ENCODE measurements around the gene PEX13.
"Not testable (repeated sequence)": the region's sequence is repeated elsewhere in the genome, so short reads cannot be mapped to it uniquely, and the experiment has no call there.

The PEX13 gene

GRCh38 chr2:60991644-60992043, 25.9 kb upstream of the PEX13 start:
- Mint-ChIP-seq H3K36me3 (peaks cover 12% of the 10 kb centered on the region), H3K9me3 (no peaks in the 10 kb centered on the region)

DNA sequence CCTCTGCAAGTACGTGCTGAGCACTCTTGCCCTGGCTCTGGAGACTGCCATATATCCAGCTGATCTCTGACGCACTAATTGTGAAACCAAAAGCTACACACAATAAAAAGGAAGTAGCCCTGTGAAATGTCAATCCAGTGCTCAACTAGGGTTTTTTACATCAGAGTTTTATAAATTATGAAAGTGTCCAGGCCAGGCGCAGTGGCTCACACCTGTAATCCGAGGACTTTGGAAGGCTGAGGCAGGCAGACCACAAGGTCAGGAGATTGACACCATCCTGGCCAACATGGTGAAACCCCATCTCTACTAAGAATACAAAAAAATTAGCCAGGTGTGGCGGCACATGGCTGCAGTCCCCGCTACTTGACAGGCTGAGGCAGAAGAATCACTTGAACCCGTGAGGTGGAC, 24.5 kb upstream of the PEX13 start:
- Mint-ChIP-seq H3K9me3 (no peaks in the 10 kb centered on the region), H3K4me1 (peaks cover 64% of the 10 kb centered on the region), H3K27me3 (no peaks in the 10 kb centered on the region), H3K4me3 (peak overlapping the region; percentile 68), H3K36me3 (peaks cover 6% of the 10 kb centered on the region), H3K27ac (peak overlapping the region; percentile 99)
- ATAC-seq: peak; percentile 99

More at GRCh38 chr2:60991644-60992043, 25.9 kb upstream of the PEX13 start:
- Mint-ChIP-seq H3K4me1 (peaks cover 70% of the 10 kb centered on the region), H3K4me3 (no peak overlapping the region), H3K27me3 (no peaks in the 10 kb centered on the region), H3K27ac (peak overlapping the region; percentile 99)
- ATAC-seq: no peak

- no peak for ATAC-seq
These were observed 23.4 kb upstream of the PEX13 start for GRCh38 chr2:60994131-60994530.

GRCh38 chr2:60998628-60999545, 18.6 kb upstream of the PEX13 start:
- Mint-ChIP-seq H3K9me3 (no peaks in the 10 kb centered on the region), H3K27ac (no peak overlapping the region), H3K36me3 (peaks cover 6% of the 10 kb centered on the region), H3K27me3 (no peaks in the 10 kb centered on the region), H3K4me1 (peaks cover 31% of the 10 kb centered on the region), H3K4me3 (no peak overlapping the region)
- ATAC-seq: peak; percentile 59

More at GRCh38 chr2:60994131-60994530, 23.4 kb upstream of the PEX13 start:
- H3K27ac Mint-ChIP-seq: peak overlapping the region; percentile 99
- no peaks in the 10 kb centered on the region for H3K27me3 Mint-ChIP-seq
- H3K4me1 Mint-ChIP-seq: peaks cover 58% of the 10 kb centered on the region
- H3K9me3 Mint-ChIP-seq: no peaks in the 10 kb centered on the region
- H3K36me3 Mint-ChIP-seq: peaks cover 6% of the 10 kb centered on the region
- H3K4me3 Mint-ChIP-seq: no peak overlapping the region

- Mint-ChIP-seq H3K4me3 (no peak overlapping the region), H3K4me1 (no peaks in the 10 kb centered on the region)
- no peak for ATAC-seq
These were observed 11.8 kb upstream of the PEX13 start for GRCh38 chr2:61005736-61006135.

DNA sequence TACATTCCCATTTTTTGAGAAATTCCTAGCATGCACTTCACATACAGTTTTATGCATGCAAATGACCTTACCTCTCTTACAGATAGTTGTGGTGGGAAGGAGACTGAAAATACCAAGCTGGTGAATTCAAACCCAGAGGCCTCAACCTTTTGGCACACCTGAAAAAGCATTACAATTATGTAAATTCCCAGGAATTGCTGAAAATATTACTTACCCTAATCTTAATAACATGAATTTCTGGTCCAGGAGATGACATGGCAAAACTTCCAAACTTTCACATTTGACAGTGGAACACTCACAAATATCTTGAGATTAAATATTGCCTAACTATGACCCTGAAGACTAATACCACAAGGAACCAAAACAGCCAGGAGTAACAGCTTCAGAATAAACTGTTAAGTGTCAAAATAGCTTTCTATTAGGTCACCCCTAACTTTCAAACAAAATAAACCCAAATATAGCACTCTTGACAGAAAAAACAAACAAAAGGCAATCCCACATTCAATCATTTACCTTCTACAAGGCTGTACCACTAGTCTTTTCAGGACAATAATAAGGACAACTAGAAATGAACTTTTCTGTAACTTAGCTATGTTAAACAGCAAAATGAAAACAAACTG, 10.9 kb upstream of the PEX13 start:
- Mint-ChIP-seq H3K4me3 (no peak overlapping the region), H3K36me3 (peaks cover 6% of the 10 kb centered on the region), H3K4me1 (no peaks in the 10 kb centered on the region), H3K27me3 (no peaks in the 10 kb centered on the region), H3K27ac (no peak overlapping the region), H3K9me3 (no peaks in the 10 kb centered on the region)
- no peak for ATAC-seq

More at GRCh38 chr2:61005736-61006135, 11.8 kb upstream of the PEX13 start:
- Mint-ChIP-seq H3K27ac (no peak overlapping the region), H3K27me3 (no peaks in the 10 kb centered on the region), H3K36me3 (peaks cover 6% of the 10 kb centered on the region), H3K9me3 (no peaks in the 10 kb centered on the region)

DNA sequence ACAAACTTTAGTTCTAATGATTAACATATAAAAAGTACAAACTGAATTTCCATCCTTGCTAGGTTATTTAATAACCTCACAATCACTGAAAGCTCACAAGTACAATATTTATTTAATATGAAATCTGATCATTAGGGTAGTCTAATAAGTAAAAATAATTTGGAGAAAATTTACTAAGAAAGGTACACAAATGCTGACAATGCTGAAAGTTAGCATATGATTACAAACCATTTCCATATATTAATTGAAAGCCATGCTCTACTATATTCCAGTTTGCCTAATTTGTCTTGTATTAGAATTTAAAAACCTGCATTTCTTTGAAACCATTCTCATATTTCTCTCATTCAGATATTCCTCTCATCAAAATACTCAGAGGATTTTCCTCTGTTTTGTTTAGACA, 8.2 kb upstream of the PEX13 start:
- Mint-ChIP-seq H3K27me3 (no peaks in the 10 kb centered on the region), H3K4me3 (no peak overlapping the region), H3K4me1 (peaks cover 7% of the 10 kb centered on the region), H3K27ac (no peak overlapping the region), H3K36me3 (peaks cover 6% of the 10 kb centered on the region), H3K9me3 (no peaks in the 10 kb centered on the region)
- ATAC-seq: no peak

- Mint-ChIP-seq H3K4me1 (peaks cover 14% of the 10 kb centered on the region), H3K27ac (no peak overlapping the region), H3K4me3 (no peak overlapping the region), H3K9me3 (no peaks in the 10 kb centered on the region), H3K36me3 (peaks cover 4% of the 10 kb centered on the region), H3K27me3 (no peaks in the 10 kb centered on the region)
- no peak for ATAC-seq
These were observed 5.8 kb upstream of the PEX13 start for GRCh38 chr2:61011678-61012077.

DNA sequence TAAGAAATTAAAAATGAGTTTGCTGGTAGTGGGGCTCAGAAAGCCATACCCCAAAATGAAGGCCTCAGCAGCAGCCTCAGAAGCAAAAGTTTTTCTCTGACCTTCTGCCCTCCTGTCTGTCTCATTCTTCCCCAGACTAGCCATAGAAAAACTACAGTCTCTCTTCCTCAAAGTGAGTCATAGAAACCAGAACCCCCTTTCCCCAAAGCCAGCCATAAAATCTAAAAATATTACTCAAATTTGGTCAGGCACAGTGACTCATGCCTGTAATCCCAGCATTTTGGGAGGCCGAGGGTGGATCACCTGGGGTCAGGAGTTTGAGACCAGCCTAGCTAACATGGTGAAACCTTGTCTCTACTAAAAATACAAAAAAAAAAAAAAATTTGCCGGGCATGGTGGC, 5.2 kb upstream of the PEX13 start:
- H3K4me3 Mint-ChIP-seq, H3K36me3 Mint-ChIP-seq, H3K27me3 Mint-ChIP-seq, H3K9me3 Mint-ChIP-seq: not testable (repeated sequence)
- peak overlapping the region; percentile 51 for H3K27ac Mint-ChIP-seq
- H3K4me1 Mint-ChIP-seq: peaks cover 14% of the 10 kb centered on the region
- peak; percentile 53 for ATAC-seq

DNA sequence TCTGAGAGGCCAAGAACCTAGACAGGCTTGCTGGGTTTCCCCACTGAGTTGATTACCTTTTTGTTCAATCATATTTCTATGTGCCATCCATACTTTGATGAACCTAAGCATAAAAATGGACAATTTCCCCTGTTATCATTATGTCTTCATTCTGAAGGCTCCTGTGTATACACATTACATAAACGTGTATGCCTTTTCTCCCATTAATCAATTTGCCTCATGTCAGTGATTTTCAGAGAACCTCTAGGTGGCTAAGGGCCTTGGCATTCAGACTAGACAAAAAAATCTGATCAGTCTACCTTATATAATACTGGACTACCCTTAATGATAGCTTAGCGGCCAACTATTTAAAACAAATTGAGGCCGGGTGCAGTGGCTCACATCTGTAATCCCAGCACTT, 4.1 kb upstream of the PEX13 start:
- no peak for ATAC-seq
- no peaks in the 10 kb centered on the region for H3K36me3 Mint-ChIP-seq
- no peaks in the 10 kb centered on the region for H3K27me3 Mint-ChIP-seq
- H3K4me3 Mint-ChIP-seq: no peak overlapping the region
- peaks cover 18% of the 10 kb centered on the region for H3K4me1 Mint-ChIP-seq
- H3K9me3 Mint-ChIP-seq: no peaks in the 10 kb centered on the region
- peak overlapping the region; percentile 51 for H3K27ac Mint-ChIP-seq

DNA sequence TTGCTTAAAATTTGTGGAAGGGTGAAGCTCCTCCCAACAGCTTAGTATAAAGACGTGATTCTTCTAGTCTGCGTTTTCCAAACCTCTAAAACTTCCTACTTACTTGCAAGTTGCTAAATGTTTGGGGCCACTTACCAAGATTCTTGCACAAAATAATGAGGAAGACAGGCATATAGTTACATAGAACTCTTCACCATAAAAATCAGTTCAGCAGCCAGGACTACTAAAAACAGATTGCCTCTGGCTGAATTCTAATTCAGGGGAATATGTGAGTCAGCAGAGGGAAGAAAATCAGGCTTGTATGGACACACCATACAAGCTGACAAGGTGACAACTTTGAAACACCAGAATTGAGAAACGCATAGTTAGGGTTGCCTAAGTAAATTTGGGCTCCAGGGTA, 2.8 kb upstream of the PEX13 start:
- peaks cover 31% of the 10 kb centered on the region for H3K4me1 Mint-ChIP-seq
- H3K9me3 Mint-ChIP-seq: no peaks in the 10 kb centered on the region
- no peak overlapping the region for H3K4me3 Mint-ChIP-seq
- no peak for ATAC-seq
- no peak overlapping the region for H3K27ac Mint-ChIP-seq
- H3K27me3 Mint-ChIP-seq: no peaks in the 10 kb centered on the region
- H3K36me3 Mint-ChIP-seq: no peaks in the 10 kb centered on the region

DNA sequence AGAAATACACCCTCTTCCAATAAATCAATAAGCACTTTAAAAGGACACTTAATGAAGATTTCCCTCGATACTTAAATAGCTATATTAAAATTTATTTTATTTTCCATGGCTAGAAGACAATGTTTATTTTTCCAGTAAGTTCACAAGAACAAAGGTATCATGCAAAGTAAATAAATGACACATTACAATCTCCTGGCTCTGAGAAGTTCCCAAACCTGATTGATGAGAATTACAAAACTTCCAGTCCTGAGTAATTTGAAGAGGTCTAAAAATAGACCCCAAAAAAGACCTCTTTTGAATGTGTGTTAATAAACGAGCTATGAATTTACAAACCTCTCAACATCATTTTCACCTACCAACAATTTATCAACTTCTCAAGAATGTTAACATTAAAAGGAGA, 1.5 kb upstream of the PEX13 start:
- Mint-ChIP-seq H3K4me3 (peak overlapping the region; percentile 95), H3K9me3 (no peaks in the 10 kb centered on the region), H3K27me3 (no peaks in the 10 kb centered on the region), H3K36me3 (peaks cover 2% of the 10 kb centered on the region), H3K27ac (peak overlapping the region; percentile 92), H3K4me1 (peaks cover 34% of the 10 kb centered on the region)
- ATAC-seq: no peak

DNA sequence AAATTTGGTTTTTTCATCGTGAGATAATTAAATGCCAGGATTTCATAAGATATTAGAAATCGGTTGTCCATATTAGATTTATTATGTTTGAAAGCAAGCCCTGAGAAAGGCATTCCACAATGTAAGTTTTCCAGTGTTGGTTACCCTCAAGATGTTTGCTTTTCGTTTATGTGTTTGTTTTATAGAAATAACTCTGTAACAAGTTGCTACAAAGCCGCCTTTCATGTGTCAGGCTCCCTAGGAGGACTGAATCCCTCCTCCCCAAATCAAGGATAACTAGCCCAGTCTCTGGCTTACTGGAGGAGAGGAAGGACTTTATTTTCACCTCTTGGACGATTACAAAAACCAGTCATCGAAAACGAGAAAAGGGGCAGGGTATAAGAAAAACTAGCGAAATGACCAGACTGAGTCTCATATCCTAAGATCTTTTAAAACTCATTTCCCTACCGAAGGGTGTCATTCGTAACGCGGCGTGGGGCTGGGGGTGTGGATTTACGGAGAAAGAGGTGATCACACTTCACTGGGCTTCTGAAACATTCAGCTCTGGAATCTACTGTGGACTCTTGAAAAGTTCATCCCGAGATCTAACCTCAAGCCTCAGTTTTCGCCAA, 1.0 kb upstream of the PEX13 start:
- Mint-ChIP-seq H3K36me3 (peaks cover 7% of the 10 kb centered on the region), H3K4me1 (peaks cover 35% of the 10 kb centered on the region), H3K9me3 (no peaks in the 10 kb centered on the region), H3K4me3 (peak overlapping the region; percentile 95), H3K27ac (peak overlapping the region; percentile 92), H3K27me3 (no peaks in the 10 kb centered on the region)
- peak; percentile 56 for ATAC-seq

DNA sequence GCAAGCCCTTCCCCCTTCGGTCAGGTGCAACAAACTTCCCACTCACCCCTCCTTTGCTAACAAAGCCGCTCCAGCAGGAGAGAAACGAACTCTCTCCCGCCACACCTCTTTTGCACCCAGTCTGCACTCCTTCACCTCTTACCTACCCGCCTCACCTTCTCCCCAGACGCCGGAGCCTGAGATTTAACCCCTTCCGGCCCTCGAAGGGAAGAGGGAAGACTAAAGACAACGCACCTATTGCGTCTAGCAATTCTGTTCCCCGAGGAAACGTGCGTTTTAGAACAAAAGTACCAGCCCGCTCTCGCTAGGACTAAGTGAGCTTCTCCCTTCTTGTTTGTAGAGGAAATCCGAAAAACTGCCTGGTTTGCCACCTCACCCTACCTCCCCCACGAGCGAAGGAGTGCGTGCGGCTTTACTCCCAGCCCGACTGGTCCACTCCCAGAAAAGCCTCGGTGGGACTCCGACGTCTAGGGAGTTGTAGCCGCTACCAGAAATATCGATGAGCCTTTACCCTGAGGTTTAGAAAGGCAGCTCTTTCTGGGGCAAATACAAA, 441 bp upstream of the PEX13 start:
- peak; percentile 81 for ATAC-seq
- Mint-ChIP-seq H3K4me1 (peaks cover 40% of the 10 kb centered on the region), H3K27ac (peak overlapping the region; percentile 92), H3K9me3 (no peaks in the 10 kb centered on the region), H3K36me3 (peaks cover 13% of the 10 kb centered on the region), H3K4me3 (peak overlapping the region; percentile 95), H3K27me3 (no peaks in the 10 kb centered on the region)

- Mint-ChIP-seq H3K4me3 (peak overlapping the region; percentile 95), H3K4me1 (peaks cover 39% of the 10 kb centered on the region), H3K27ac (peak overlapping the region; percentile 92), H3K27me3 (no peaks in the 10 kb centered on the region), H3K36me3 (peaks cover 17% of the 10 kb centered on the region), H3K9me3 (no peaks in the 10 kb centered on the region)
- no peak for ATAC-seq
These were observed 817 bp downstream of the PEX13 start for GRCh38 chr2:61018318-61018755.

Data from stimulated activated memory B cell treated with anti-CD40 and anti-IgM and Interleukin-4, amounts not matched to agents 10 μg/mL and 1 μg/mL and 100 μg/mL, for 72 hours (primary cell).